Sigmoid colon (tissue), 4 donors: ENCODE measurements around the gene NANS.

ENCODE experiments used
- CTCF ChIP-seq, 4 experiments: fragments of 450-650 bp in 3 of 4; fragments of 200-600 bp in 1 of 4; IDR thresholded peaks; one replicate each; pipeline ENCODE4 v1.5.1; 2016 to 2019; ENCODE audit warnings: antibody characterized with exemption in 4 of 4, mild to moderate bottlenecking in 3 of 4, moderate library complexity in 2 of 4
- EP300 ChIP-seq, 4 donors: sonication (generic); formaldehyde crosslinking; IDR thresholded peaks; one replicate each; pipeline ENCODE4 v1.6.1; 2017; ENCODE audit warnings: antibody characterized with exemption in 4 of 4
- POLR2A ChIP-seq, 2 donors: fragments of 450-650 bp; IDR thresholded peaks; one replicate each; pipeline ENCODE4 v1.6.1; 2016; ENCODE audit warnings: antibody characterized with exemption in 2 of 2, mild to moderate bottlenecking in 2 of 2, moderate library complexity in 2 of 2
- POLR2AphosphoS5 ChIP-seq, 4 donors: sonication (generic); formaldehyde crosslinking; IDR thresholded peaks; one replicate each; pipeline ENCODE4 v1.6.1; 2017; ENCODE audit warnings: antibody characterized with exemption in 4 of 4

- no peak for TF ChIP-seq POLR2A (IDR thresholded peaks at IDR 0.05)
- no peak for TF ChIP-seq CTCF (IDR thresholded peaks at IDR 0.05)
- no peak for TF ChIP-seq EP300 (IDR thresholded peaks at IDR 0.05)
- TF ChIP-seq POLR2AphosphoS5 (IDR thresholded peaks at IDR 0.05) = no peak
Measured at GRCh38 chr9:98009437-98009836, 47.1 kb upstream of the NANS start.
